Calu3 (cell line): Measurements from ENCODE around the gene PCDHA11. TPM values are rescaled to one million over a fixed set of nuclear protein-coding genes. Genes with fewer than 3 reads are reported as not detected.

ENCODE experiments used
- BruUV-seq: library from RNA; stranded (reverse); fragments of 400-500 nt; replicated peaks from 2 replicates; lab custom pipeline; 2021; lab: Mats Ljungman, UMichigan
- CTCF ChIA-PET: fragments of 300-600 bp; sonication (Branson Sonifier 250); formaldehyde crosslinking; loops from one replicate; lab custom pipeline; 2022; ENCODE audit warnings: antibody characterized with exemption; lab: Charles Lee
- DNase-seq: peaks from one replicate; pipeline ENCODE4 v3.0.0; 2022
- H3K27ac Mint-ChIP-seq: one replicate; pipeline ENCODE4 v1.8.0; 2022; ENCODE audit warnings: mixed read lengths; ENCODE audit not compliant: unreplicated experiment
- H3K27me3 Mint-ChIP-seq: one replicate; pipeline ENCODE4 v1.8.0; 2022; ENCODE audit warnings: mixed read lengths; ENCODE audit not compliant: unreplicated experiment
- H3K36me3 Mint-ChIP-seq: one replicate; pipeline ENCODE4 v1.8.0; 2022; ENCODE audit warnings: mild to moderate bottlenecking, moderate library complexity, mixed read lengths; ENCODE audit not compliant: insufficient read depth, unreplicated experiment
- H3K4me1 Mint-ChIP-seq: one replicate; pipeline ENCODE4 v1.8.0; 2022; ENCODE audit warnings: mild to moderate bottlenecking, low read depth, mixed read lengths; ENCODE audit not compliant: unreplicated experiment
- H3K4me3 Mint-ChIP-seq: one replicate; pipeline ENCODE4 v1.8.0; 2022; ENCODE audit warnings: mild to moderate bottlenecking, low read depth, moderate library complexity, mixed read lengths; ENCODE audit not compliant: unreplicated experiment
- H3K9me3 Mint-ChIP-seq: one replicate; pipeline ENCODE4 v1.8.0; 2022; ENCODE audit warnings: low read depth, mixed read lengths; ENCODE audit not compliant: unreplicated experiment
- intact Hi-C: fragments of 100-400 bp; cut with micrococcal nuclease; formaldehyde crosslinking; loops from one replicate; pipeline ENCODE4 v1.10.0; 2022; ENCODE audit not compliant: unreplicated experiment
- total RNA-seq: library from RNA; stranded (reverse); gene quantifications from 2 replicates; pipeline ENCODE4 v1.2.3, GENCODE V29; 2022
- TF ChIP-seq, protein P1 (sequence below): fragments of 200-600 bp; IDR thresholded peaks from one replicate; pipeline ENCODE4 v1.8.0; 2022; ENCODE audit warnings: antibody characterized with exemption; ENCODE audit not compliant: unreplicated experiment

PCDHA11 gene
- total RNA-seq, 1 experiment from 2014 or later = 0.64 TPM

DNA sequence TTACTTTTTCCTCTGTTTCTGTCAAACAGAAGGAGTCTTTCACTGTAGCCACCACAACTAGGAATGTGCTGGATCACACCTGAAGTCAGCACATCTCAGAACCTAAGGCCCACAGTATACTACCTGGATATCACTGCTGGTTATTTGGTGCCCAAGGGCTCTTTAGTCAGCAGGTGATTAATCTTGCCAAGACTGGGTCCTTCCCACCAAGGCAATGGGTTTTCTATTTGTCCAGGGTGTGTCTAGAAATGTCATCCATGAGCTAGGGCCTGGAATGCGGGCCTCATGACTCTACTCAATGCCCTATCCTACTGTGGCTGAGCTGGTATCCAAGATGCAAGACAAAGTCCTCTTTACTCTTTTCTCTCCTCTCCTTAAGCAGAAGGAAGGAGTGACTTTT is 47.6 kb downstream of the PCDHA11 start:
- Mint-ChIP-seq H3K9me3 (peaks cover 4% of the 10 kb centered on the region), H3K4me3 (no peak overlapping the region), H3K27ac (no peak overlapping the region), H3K36me3 (no peaks in the 10 kb centered on the region), H3K27me3 (no peaks in the 10 kb centered on the region), H3K4me1 (no peaks in the 10 kb centered on the region)
- CTCF ChIA-PET = no interaction called here
- TF ChIP-seq, protein P1, sequence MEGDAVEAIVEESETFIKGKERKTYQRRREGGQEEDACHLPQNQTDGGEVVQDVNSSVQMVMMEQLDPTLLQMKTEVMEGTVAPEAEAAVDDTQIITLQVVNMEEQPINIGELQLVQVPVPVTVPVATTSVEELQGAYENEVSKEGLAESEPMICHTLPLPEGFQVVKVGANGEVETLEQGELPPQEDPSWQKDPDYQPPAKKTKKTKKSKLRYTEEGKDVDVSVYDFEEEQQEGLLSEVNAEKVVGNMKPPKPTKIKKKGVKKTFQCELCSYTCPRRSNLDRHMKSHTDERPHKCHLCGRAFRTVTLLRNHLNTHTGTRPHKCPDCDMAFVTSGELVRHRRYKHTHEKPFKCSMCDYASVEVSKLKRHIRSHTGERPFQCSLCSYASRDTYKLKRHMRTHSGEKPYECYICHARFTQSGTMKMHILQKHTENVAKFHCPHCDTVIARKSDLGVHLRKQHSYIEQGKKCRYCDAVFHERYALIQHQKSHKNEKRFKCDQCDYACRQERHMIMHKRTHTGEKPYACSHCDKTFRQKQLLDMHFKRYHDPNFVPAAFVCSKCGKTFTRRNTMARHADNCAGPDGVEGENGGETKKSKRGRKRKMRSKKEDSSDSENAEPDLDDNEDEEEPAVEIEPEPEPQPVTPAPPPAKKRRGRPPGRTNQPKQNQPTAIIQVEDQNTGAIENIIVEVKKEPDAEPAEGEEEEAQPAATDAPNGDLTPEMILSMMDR = no peak
- no TSS peak for BruUV-seq
- no peak for DNase-seq
- intact Hi-C loops = no loop called here

Other genes with a start within 250 kb of the PCDHA11 start
- 0.73 and 1.1 TPM in 2 replicates for gene CD14, start 235.8 kb upstream of the PCDHA11 start, total RNA-seq
- 28.5 and 30.9 TPM in 2 replicates for gene TMCO6, start 229.5 kb upstream of the PCDHA11 start, total RNA-seq
- 71.3 and 71.4 TPM in 2 replicates for gene NDUFA2, start 221.3 kb upstream of the PCDHA11 start, total RNA-seq
- 115 and 130 TPM in 2 replicates for gene IK, start 221.1 kb upstream of the PCDHA11 start, total RNA-seq
- 54.2 and 59.8 TPM in 2 replicates for gene WDR55, start 204.1 kb upstream of the PCDHA11 start, total RNA-seq
- gene DND1, start 195.4 kb upstream of the PCDHA11 start, total RNA-seq = 2.8 and 2.9 TPM in 2 replicates
- gene HARS1, start 177.6 kb upstream of the PCDHA11 start, total RNA-seq = 75.8 and 79.9 TPM in 2 replicates
- gene HARS2, start 177.5 kb upstream of the PCDHA11 start, total RNA-seq = 45.1 TPM in 2 replicates
- gene ZMAT2, start 168.5 kb upstream of the PCDHA11 start, total RNA-seq = 75.9 and 83.3 TPM in 2 replicates
- 0.73 and 0.83 TPM in 2 replicates for gene PCDHA1, start 82.8 kb upstream of the PCDHA11 start, total RNA-seq
- 0.12 and 0.19 TPM in 2 replicates for gene PCDHA2, start 74.1 kb upstream of the PCDHA11 start, total RNA-seq
- gene PCDHA3, start 67.9 kb upstream of the PCDHA11 start, total RNA-seq = 0.10 and 0.31 TPM in 2 replicates
- gene PCDHA4, start 61.9 kb upstream of the PCDHA11 start, total RNA-seq = 4.8 and 5.8 TPM in 2 replicates
- 0.81 and 1.5 TPM in 2 replicates for gene PCDHA5, start 47.3 kb upstream of the PCDHA11 start, total RNA-seq
- 0.66 and 1.2 TPM in 2 replicates for gene PCDHA6, start 41.0 kb upstream of the PCDHA11 start, total RNA-seq
- 0.95 and 1.2 TPM in 2 replicates for gene PCDHA7, start 34.7 kb upstream of the PCDHA11 start, total RNA-seq
- gene PCDHA8, start 27.8 kb upstream of the PCDHA11 start, total RNA-seq = 1.1 and 1.3 TPM in 2 replicates
- gene PCDHA9, start 20.6 kb upstream of the PCDHA11 start, total RNA-seq = 0.59 and 0.66 TPM in 2 replicates
- 0.78 and 0.91 TPM in 2 replicates for gene PCDHA10, start 13.1 kb upstream of the PCDHA11 start, total RNA-seq
- gene PCDHA12, start 6.4 kb downstream of the PCDHA11 start, total RNA-seq = 0.64 and 0.78 TPM in 2 replicates
- gene PCDHA13, start 13.2 kb downstream of the PCDHA11 start, total RNA-seq = 2.0 and 2.3 TPM in 2 replicates
- gene PCDHAC1, start 57.3 kb downstream of the PCDHA11 start, total RNA-seq = 2.8 and 3.7 TPM in 2 replicates
- gene PCDHAC2, start 97.5 kb downstream of the PCDHA11 start, total RNA-seq = 12.6 and 17.1 TPM in 2 replicates
- not detected in 2 replicates for gene PCDHB1, start 182.4 kb downstream of the PCDHA11 start, total RNA-seq
- 0.24 TPM in 1 of 2 replicates, not detected in the other for gene PCDHB2, start 225.7 kb downstream of the PCDHA11 start, total RNA-seq
- 0.09 and 0.10 TPM in 2 replicates for gene PCDHB3, start 231.5 kb downstream of the PCDHA11 start, total RNA-seq